GM12872 (cell line): ENCODE results near the gene PEX6.

Experiments used
- TF ChIP-seq, protein P1 (sequence below): IDR thresholded peaks from 3 replicates; pipeline ENCODE4 v1.5.1; 2011; ENCODE audit warnings: low read depth, mild to moderate bottlenecking, low read length, moderate library complexity; ENCODE audit not compliant: insufficient read depth

The PEX6 gene

GRCh38 chr6:42979523-42980177 is 669 bp upstream of the PEX6 start:
- TF ChIP-seq, protein P1, sequence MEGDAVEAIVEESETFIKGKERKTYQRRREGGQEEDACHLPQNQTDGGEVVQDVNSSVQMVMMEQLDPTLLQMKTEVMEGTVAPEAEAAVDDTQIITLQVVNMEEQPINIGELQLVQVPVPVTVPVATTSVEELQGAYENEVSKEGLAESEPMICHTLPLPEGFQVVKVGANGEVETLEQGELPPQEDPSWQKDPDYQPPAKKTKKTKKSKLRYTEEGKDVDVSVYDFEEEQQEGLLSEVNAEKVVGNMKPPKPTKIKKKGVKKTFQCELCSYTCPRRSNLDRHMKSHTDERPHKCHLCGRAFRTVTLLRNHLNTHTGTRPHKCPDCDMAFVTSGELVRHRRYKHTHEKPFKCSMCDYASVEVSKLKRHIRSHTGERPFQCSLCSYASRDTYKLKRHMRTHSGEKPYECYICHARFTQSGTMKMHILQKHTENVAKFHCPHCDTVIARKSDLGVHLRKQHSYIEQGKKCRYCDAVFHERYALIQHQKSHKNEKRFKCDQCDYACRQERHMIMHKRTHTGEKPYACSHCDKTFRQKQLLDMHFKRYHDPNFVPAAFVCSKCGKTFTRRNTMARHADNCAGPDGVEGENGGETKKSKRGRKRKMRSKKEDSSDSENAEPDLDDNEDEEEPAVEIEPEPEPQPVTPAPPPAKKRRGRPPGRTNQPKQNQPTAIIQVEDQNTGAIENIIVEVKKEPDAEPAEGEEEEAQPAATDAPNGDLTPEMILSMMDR = no peak; the same call in 2 of the 3 replicates

DNA sequence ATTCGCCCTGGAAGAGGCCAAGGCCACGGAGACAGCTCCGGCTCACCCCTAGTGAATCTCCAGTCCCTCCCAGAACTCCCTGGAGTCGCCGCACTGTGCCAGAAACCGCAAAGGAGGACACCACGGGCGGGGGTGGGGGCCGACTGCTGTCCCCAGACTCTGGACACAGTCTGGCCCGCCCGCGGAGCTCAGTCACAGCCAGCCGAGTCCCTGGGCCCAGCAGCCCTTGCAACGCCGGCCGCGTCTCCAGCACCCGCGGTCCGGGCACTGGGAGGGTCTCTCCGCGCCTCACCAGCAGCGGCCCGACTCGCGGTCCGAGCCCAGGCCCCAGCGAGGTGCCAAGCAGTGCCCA is 518 bp downstream of the PEX6 start:
- TF ChIP-seq, protein P1 = no peak

DNA sequence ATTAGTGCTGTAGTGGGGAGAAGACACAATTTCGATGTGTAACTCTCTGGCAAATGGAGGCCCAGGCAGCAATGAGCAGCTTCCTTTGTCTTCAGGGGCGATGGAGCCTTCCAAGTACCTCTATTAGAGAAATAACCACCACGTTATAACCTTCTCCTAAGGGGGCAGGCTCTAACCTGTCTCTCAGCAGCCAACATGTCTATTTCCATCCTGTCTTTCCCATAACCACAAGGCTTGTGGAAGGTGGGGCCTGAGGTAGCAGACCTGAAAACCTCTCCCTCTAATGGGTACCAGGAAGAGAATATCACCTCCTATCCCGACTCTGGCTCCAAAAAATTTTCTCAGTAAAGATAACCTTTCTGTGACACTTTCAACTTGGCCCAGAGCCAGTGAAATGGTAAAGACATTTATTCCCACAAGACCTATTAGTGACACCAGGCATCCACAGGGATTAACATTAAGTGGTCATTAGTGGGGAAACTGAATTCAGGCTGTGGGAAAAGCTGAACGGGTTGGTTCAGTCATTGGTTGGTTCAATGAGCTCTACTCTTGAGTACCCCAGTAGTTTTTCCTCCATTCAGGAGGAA is 4.0 kb downstream of the PEX6 start:
- TF ChIP-seq, protein P1 = no peak

DNA sequence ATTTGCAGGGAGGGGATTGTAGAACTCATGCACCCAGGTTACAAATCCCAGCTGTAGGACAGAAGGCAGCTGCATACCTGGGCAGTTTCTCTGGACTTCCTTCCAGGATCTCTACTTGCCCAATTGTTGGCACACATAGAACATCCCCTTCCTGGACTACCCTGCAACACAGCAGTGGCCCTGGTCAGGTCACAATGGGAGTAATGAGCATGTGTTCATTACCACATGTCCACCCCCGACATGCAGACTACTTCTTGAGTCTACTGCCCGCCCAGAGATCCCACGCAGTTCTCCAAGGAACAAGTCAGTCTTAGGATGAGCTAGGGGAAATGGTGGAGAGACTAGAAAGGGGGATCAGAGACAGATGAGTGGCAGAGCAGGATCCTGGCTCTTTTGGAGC is 5.1 kb downstream of the PEX6 start:
- TF ChIP-seq, protein P1 = no peak

GRCh38 chr6:42971746-42972327 is 7.1 kb downstream of the PEX6 start:
- TF ChIP-seq, protein P1 = no peak

- TF ChIP-seq, protein P1 = no peak
Observed at GRCh38 chr6:42970871-42971612, 7.9 kb downstream of the PEX6 start.

DNA sequence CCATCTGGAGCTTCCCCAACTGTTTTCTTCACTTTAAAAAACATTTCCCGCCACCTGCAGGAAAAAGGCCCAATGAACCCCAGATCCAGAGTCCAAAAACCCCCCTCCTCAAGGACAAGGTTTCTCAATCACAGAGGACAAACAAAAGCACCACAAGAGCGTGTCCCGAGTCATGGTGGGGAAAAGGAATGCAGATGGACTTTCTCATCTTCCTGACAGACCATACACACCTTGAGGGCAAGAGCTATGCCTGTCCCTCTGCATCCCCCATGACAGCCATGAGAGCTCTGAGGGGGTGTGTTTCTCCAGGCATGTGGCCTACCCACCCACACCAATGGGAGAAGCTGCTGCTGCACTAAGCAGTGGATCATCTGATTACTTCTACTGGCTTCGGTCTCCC is 9.0 kb downstream of the PEX6 start:
- TF ChIP-seq, protein P1 = no peak
